H1 (cell line): ENCODE data around the gene KMT2E. TPM values are rescaled to one million over a fixed set of nuclear protein-coding genes. Genes with fewer than 3 reads are reported as not detected.

ENCODE experiments used
- CTCF ChIA-PET: fragments of 300-600 bp; sonication (Branson Sonifier 250); formaldehyde crosslinking; loops from one replicate; lab custom pipeline; 2021; ENCODE audit not compliant: partially characterized antibody; lab: Charles Lee
- POLR2A ChIA-PET: fragments of 300-600 bp; sonication (Branson Sonifier 250); formaldehyde crosslinking; loops from one replicate; lab custom pipeline; 2021; ENCODE audit warnings: inconsistent platforms; ENCODE audit not compliant: partially characterized antibody; lab: Charles Lee
- DNase-seq, 2 experiments: peaks; one replicate each; pipeline versions ENCODE4 v3.0.0 to v3.0.0-alpha.2; 2010 to 2022; ENCODE audit warnings: low spot score in 2 of 2, low read depth in 1 of 2, mixed read lengths in 1 of 2
- FAIRE-seq: peaks from 2 replicates; lab custom pipeline; 2011; peaks lifted over from hg19 to GRCh38; lab: Jason Lieb, UNC
- H2AFZ ChIP-seq: 2 replicates; pipeline ENCODE4 v1.8.1; 2012; ENCODE audit warnings: low read length, inconsistent platforms
- H2AK5ac ChIP-seq: 2 replicates; pipeline ENCODE4 v1.6.1; 2013; ENCODE audit warnings: low read depth, low read length
- H2BK120ac ChIP-seq: replicated peaks from 2 replicates; pipeline ENCODE3; 2013; ENCODE audit warnings: low read depth, low read length, inconsistent platforms
- H2BK12ac ChIP-seq: 2 replicates; pipeline ENCODE4 v1.6.1; 2013; ENCODE audit warnings: low read depth, low read length
- H2BK15ac ChIP-seq: 2 replicates; pipeline ENCODE4 v1.6.1; 2013; ENCODE audit warnings: low read length
- H2BK20ac ChIP-seq: 2 replicates; pipeline ENCODE4 v1.6.1; 2013; ENCODE audit warnings: low read length
- H2BK5ac ChIP-seq: 2 replicates; pipeline ENCODE4 v1.6.1; 2013; ENCODE audit warnings: low read depth, low read length
- H3K14ac ChIP-seq: 2 replicates; pipeline ENCODE4 v1.6.1; 2013; ENCODE audit warnings: inconsistent platforms; ENCODE audit not compliant: insufficient read length
- H3K18ac ChIP-seq: 2 replicates; pipeline ENCODE4 v1.6.1; 2013; ENCODE audit warnings: low read length; ENCODE audit errors: extremely low read depth
- H3K23ac ChIP-seq: 2 replicates; pipeline ENCODE4 v1.6.1; 2013; ENCODE audit warnings: inconsistent platforms; ENCODE audit not compliant: insufficient read length
- H3K23me2 ChIP-seq: 2 replicates; pipeline ENCODE4 v1.6.1; 2013; ENCODE audit warnings: low read depth, low read length
- H3K27ac ChIP-seq: 2 replicates; pipeline ENCODE4 v1.6.1; 2011; ENCODE audit warnings: low read depth, low read length, inconsistent platforms
- H3K27me3 ChIP-seq, 4 experiments: replicated peaks in 1 of 4; 1 replicate in 1 of 4; 2 replicates in 3 of 4; pipeline versions ENCODE4 v1.6.1 to v1.8.1; 2011 to 2013; ENCODE audit warnings: low read length in 3 of 4, mild to moderate bottlenecking in 3 of 4, inconsistent platforms in 2 of 4, mixed read lengths in 2 of 4, moderate library complexity in 1 of 4; ENCODE audit not compliant: control insufficient read depth in 3 of 4, insufficient read depth in 3 of 4; ENCODE audit errors: extremely low read depth in 1 of 4
- H3K36me3 ChIP-seq, 4 experiments: 2 replicates each; pipeline versions ENCODE4 v1.6.1 to v1.8.1; 2011 to 2013; ENCODE audit warnings: mild to moderate bottlenecking in 4 of 4, low read length in 3 of 4, moderate library complexity in 2 of 4, control low read depth in 1 of 4, inconsistent platforms in 1 of 4; ENCODE audit not compliant: insufficient read depth in 4 of 4, control insufficient read depth in 2 of 4
- H3K4ac ChIP-seq: replicated peaks from 2 replicates; pipeline ENCODE3; 2013; ENCODE audit warnings: low read length, low read depth, mixed read lengths, inconsistent platforms; ENCODE audit not compliant: insufficient read length
- H3K4me1 ChIP-seq, 4 experiments: replicated peaks in 1 of 4; 1 replicate in 1 of 4; 2 replicates in 3 of 4; pipeline versions ENCODE4 v1.6.1 to v1.8.1; 2011 to 2013; ENCODE audit warnings: low read length in 3 of 4, inconsistent platforms in 2 of 4, mixed read lengths in 1 of 4; ENCODE audit not compliant: insufficient read depth in 4 of 4, control insufficient read depth in 3 of 4
- H3K4me2 ChIP-seq, 2 experiments: 2 replicates each; pipeline versions ENCODE4 v1.6.1 to v1.8.1; 2011 to 2013; ENCODE audit warnings: low read depth in 2 of 2, low read length in 2 of 2, control low read depth in 1 of 2, inconsistent platforms in 1 of 2, mild to moderate bottlenecking in 1 of 2; ENCODE audit not compliant: insufficient read depth in 1 of 2
- H3K4me3 ChIP-seq, 4 experiments: fragments of 200-600, 300-600 bp in 1 of 4; sonication (generic), shearing (Covaris generic), sonication (Bioruptor Twin) in 1 of 4; 2 replicates each; pipeline versions ENCODE4 v1.5.1 to v1.8.1; 2011 to 2016; ENCODE audit warnings: low read length in 4 of 4, low read depth in 3 of 4, control low read depth in 2 of 4, inconsistent platforms in 2 of 4, mild to moderate bottlenecking in 2 of 4, mixed read lengths in 1 of 4, moderate library complexity in 1 of 4; ENCODE audit not compliant: insufficient read depth in 2 of 4; ENCODE audit errors: extremely low read depth in 1 of 4
- H3K56ac ChIP-seq: replicated peaks from 2 replicates; pipeline ENCODE3; 2013; ENCODE audit warnings: low read depth, mild to moderate bottlenecking, mixed read lengths, low read length, inconsistent platforms; ENCODE audit not compliant: insufficient read length
- H3K79me1 ChIP-seq: 2 replicates; pipeline ENCODE4 v1.6.1; 2013; ENCODE audit warnings: low read depth, low read length, control low read depth
- H3K79me2 ChIP-seq, 2 experiments: 2 replicates each; pipeline versions ENCODE4 v1.6.1 to v1.8.1; 2012 to 2013; ENCODE audit warnings: low read length in 2 of 2, mild to moderate bottlenecking in 2 of 2, inconsistent platforms in 1 of 2; ENCODE audit not compliant: insufficient read depth in 2 of 2, control insufficient read depth in 1 of 2
- H3K9ac ChIP-seq, 4 experiments: replicated peaks in 1 of 4; 1 replicate in 1 of 4; 2 replicates in 3 of 4; pipeline versions ENCODE4 v1.6.1 to v1.8.1; 2011 to 2013; ENCODE audit warnings: low read depth in 3 of 4, low read length in 3 of 4, control low read depth in 2 of 4, mild to moderate bottlenecking in 2 of 4, moderate library complexity in 2 of 4, inconsistent platforms in 1 of 4; ENCODE audit errors: extremely low read depth in 1 of 4
- H3K9me3 ChIP-seq, 2 experiments: 2 replicates each; pipeline versions ENCODE4 v1.6.1 to v1.8.1; 2012 to 2013; ENCODE audit warnings: mild to moderate bottlenecking in 2 of 2, moderate library complexity in 2 of 2, control low read depth in 1 of 2, inconsistent platforms in 1 of 2, low read depth in 1 of 2, low read length in 1 of 2, mixed read lengths in 1 of 2; ENCODE audit not compliant: insufficient read depth in 2 of 2
- H4K20me1 ChIP-seq, 2 experiments: replicated peaks in 1 of 2; 2 replicates each; pipeline versions ENCODE3 to v1.8.1; 2011 to 2013; ENCODE audit warnings: inconsistent platforms in 2 of 2, low read length in 2 of 2, mild to moderate bottlenecking in 1 of 2; ENCODE audit not compliant: insufficient read depth in 2 of 2, control insufficient read depth in 1 of 2
- H4K5ac ChIP-seq: 2 replicates; pipeline ENCODE4 v1.6.1; 2013; ENCODE audit warnings: low read length, low read depth, mixed read lengths, inconsistent platforms; ENCODE audit not compliant: insufficient read length
- H4K8ac ChIP-seq: 2 replicates; pipeline ENCODE4 v1.8.0; 2013; ENCODE audit warnings: mild to moderate bottlenecking, moderate library complexity, low read length, inconsistent platforms; ENCODE audit not compliant: insufficient read depth; ENCODE audit errors: extremely low read depth
- H4K91ac ChIP-seq: replicated peaks from 2 replicates; pipeline ENCODE3; 2013; ENCODE audit warnings: low read length, mixed read lengths, inconsistent platforms; ENCODE audit not compliant: insufficient read length
- CHD2 ChIP-seq: IDR thresholded peaks from 2 replicates; pipeline ENCODE4 v1.6.1; 2012; ENCODE audit warnings: low read length, improper control_type of control experiment
- SIX5 ChIP-seq: IDR thresholded peaks from 2 replicates; pipeline ENCODE4 v1.6.1; 2011; ENCODE audit warnings: mild to moderate bottlenecking, low read depth, low read length
- USF2 ChIP-seq: IDR thresholded peaks from 2 replicates; pipeline ENCODE4 v1.6.1; 2011; ENCODE audit warnings: low read length, improper control_type of control experiment
- WGBS, 2 experiments: shearing (Covaris generic) in 1 of 2; methylation state at CpG; one replicate each; pipeline versions ENCODE4 v1.1.6 to v1.1.7; 2013 to 2015; ENCODE audit warnings: low lambda C conversion rate in 2 of 2, mixed read lengths in 2 of 2, inconsistent platforms in 1 of 2, low coverage in 1 of 2, missing lambda C conversion rate in 1 of 2; ENCODE audit not compliant: insufficient replicate concordance in 2 of 2, insufficient coverage in 1 of 2, insufficient read length in 1 of 2; ENCODE audit errors: extremely low coverage in 1 of 2, missing lambda C conversion rate in 1 of 2; 5-methylcytosine and 5-hydroxymethylcytosine counted together
- polyA plus RNA-seq, 7 experiments: library from polyadenylated mRNA; depleted of rRNA in 3 of 7; stranded (reverse) in 5 of 7; unstranded in 2 of 7; fragments of >200 nt in 5 of 7; fragments of 200-250 nt in 2 of 7; gene quantifications; 1 replicate in 5 of 7; 2 replicates in 1 of 7; 4 replicates in 1 of 7; pipeline versions ENCODE4 v1.2.1 to v1.2.3, GENCODE V29; 2011 to 2013; ENCODE audit warnings: missing spikeins in 2 of 7, mixed read lengths in 2 of 7
- total RNA-seq: library from RNA; stranded (reverse); fragmentation: NEBNext Ultra II Directional; extraction: Animal tissue kit (Norgen Biotek cat#: 25700); gene quantifications from 2 replicates; pipeline ENCODE4 v1.2.1, GENCODE V29; 2021

The KMT2E gene
- total and polyA plus RNA-seq, 2 of the 8 experiments (the other 6 are each of a cell fraction or from before 2014, with no cell fraction given), result 10.9 to 45.0 TPM

GRCh38 chr7:104992306-104992705, 21.7 kb upstream of the KMT2E start:
- peaks cover 0 to 23% (median 3%) of the 10 kb centered on the region in 4 experiments; a peak in 3 of 8 replicates for H3K36me3 ChIP-seq
- peaks cover 0 to 7% of the 10 kb centered on the region in 2 experiments for H3K79me2 ChIP-seq
- no peak overlapping the region for H2BK20ac ChIP-seq
- H2BK12ac ChIP-seq, result no peak overlapping the region
- H3K27me3 ChIP-seq, result no peaks in the 10 kb centered on the region
- H3K9me3 ChIP-seq, result no peaks in the 10 kb centered on the region
- no peaks in the 10 kb centered on the region for H3K4me1 ChIP-seq
- no peak overlapping the region for H2BK120ac ChIP-seq
- H3K4me3 ChIP-seq, result no peak overlapping the region
- no peak overlapping the region for H3K4me2 ChIP-seq
- CTCF ChIA-PET, result interaction anchor here (1.5 to 3.5 kb wide), 3 partner anchors 9 to 13 kb away, joined by 3 to 15 read pairs (median 6); no protein-coding TSS in a partner anchor
- no peaks in the 10 kb centered on the region for H3K23me2 ChIP-seq
- H4K20me1 ChIP-seq, result peaks cover 19 to 24% of the 10 kb centered on the region in 2 experiments
- WGBS, 2 experiments, result 96% methylated on average over 2 of the region's 2 CpGs; no CpG with 5 or more reads in 1 of the 2 experiments
- no peak overlapping the region for H3K4ac ChIP-seq
- no peak overlapping the region for H3K14ac ChIP-seq
- no peak overlapping the region for H4K91ac ChIP-seq
- DNase-seq, result no peak
- peaks cover 2% of the 10 kb centered on the region; the same call in 1 of the 2 replicates for H3K79me1 ChIP-seq
- no peak overlapping the region for H3K56ac ChIP-seq
- H3K18ac ChIP-seq, result no peak overlapping the region
- POLR2A ChIA-PET, result interaction anchor here (0.6 to 2.1 kb wide), 6 partner anchors 7 to 475 kb away, joined by 3 to 15 read pairs (median 4); partner anchors contain the start of gene KMT2E
- H2AFZ ChIP-seq, result no peak overlapping the region
- no peak for TF ChIP-seq CHD2
- no peak for TF ChIP-seq USF2
- TF ChIP-seq SIX5, result no peak
- H2BK15ac ChIP-seq, result no peak overlapping the region
- no peak overlapping the region for H2BK5ac ChIP-seq
- FAIRE-seq, result no peak
- no peak overlapping the region for H4K5ac ChIP-seq
- H3K9ac ChIP-seq, result no peak overlapping the region
- H3K27ac ChIP-seq, result no peak overlapping the region
- no peak overlapping the region for H2AK5ac ChIP-seq
- H3K23ac ChIP-seq, result no peak overlapping the region
- H4K8ac ChIP-seq, result no peak overlapping the region
